Lung (tissue), 12 donors: ENCODE measurements around the gene F8A2. TPM values are rescaled to one million over a fixed set of nuclear protein-coding genes. Genes with fewer than 3 reads are reported as not detected.
"Not testable (repeated sequence)": the region's sequence is repeated elsewhere in the genome, so short reads cannot be mapped to it uniquely, and the experiment has no call there.

ENCODE experiments used
- ATAC-seq: fragments of 200-7000 bp; cut with Tn5 transposase; one replicate; pipeline ENCODE4 v1.9.1; 2020; ENCODE audit warnings: moderate number of reproducible peaks; ENCODE audit not compliant: insufficient read depth, low FRiP score
- DNase-seq, 3 donors: peaks; one replicate each; pipeline ENCODE4 v3.0.0-alpha.2; 2013 to 2017
- H3K27ac ChIP-seq, 2 donors: one replicate each; pipeline ENCODE4 v1.5.1; 2013; ENCODE audit warnings: mild to moderate bottlenecking in 2 of 2, moderate library complexity in 2 of 2, control low read depth in 1 of 2, inconsistent platforms in 1 of 2, low read depth in 1 of 2, low read length in 1 of 2
- H3K27me3 ChIP-seq, 3 donors: one replicate each; pipeline ENCODE4 v1.5.1; 2013; ENCODE audit warnings: low read length in 2 of 3; ENCODE audit not compliant: control insufficient read depth in 3 of 3, insufficient read depth in 3 of 3
- H3K36me3 ChIP-seq, 4 donors: one replicate each; pipeline ENCODE4 v1.5.1; 2013; ENCODE audit warnings: low read length in 4 of 4, mild to moderate bottlenecking in 1 of 4, moderate library complexity in 1 of 4; ENCODE audit not compliant: control insufficient read depth in 4 of 4, insufficient read depth in 4 of 4
- H3K4me1 ChIP-seq, 5 donors: one replicate each; pipeline ENCODE4 v1.5.1; 2013; ENCODE audit warnings: low read length in 5 of 5, mild to moderate bottlenecking in 2 of 5, moderate library complexity in 1 of 5; ENCODE audit not compliant: control insufficient read depth in 5 of 5, insufficient read depth in 5 of 5
- H3K4me3 ChIP-seq: one replicate; pipeline ENCODE4 v1.5.1; 2013; ENCODE audit warnings: mild to moderate bottlenecking, control low read depth, moderate library complexity
- H3K9ac ChIP-seq, 2 donors: one replicate each; pipeline ENCODE4 v1.5.1; 2013; ENCODE audit warnings: low read length in 2 of 2, control low read depth in 1 of 2; ENCODE audit not compliant: insufficient read depth in 1 of 2
- H3K9me3 ChIP-seq, 4 donors: one replicate each; pipeline ENCODE4 v1.5.1; 2013; ENCODE audit warnings: low read length in 3 of 4, mild to moderate bottlenecking in 1 of 4, moderate library complexity in 1 of 4; ENCODE audit not compliant: control insufficient read depth in 4 of 4, insufficient read depth in 3 of 4
- CTCF ChIP-seq: IDR thresholded peaks from 2 replicates; pipeline ENCODE4 v1.5.1; 2012; ENCODE audit warnings: mild to moderate bottlenecking; ENCODE audit errors: control extremely low read depth, extremely low read depth
- WGBS, 2 donors: extraction: QIAGEN DNeasy Blood & Tissue Kit; methylation state at CpG; one replicate each; pipeline ENCODE4 v1.1.7; 2013; 5-methylcytosine and 5-hydroxymethylcytosine counted together
- polyA plus RNA-seq, 2 donors: library from polyadenylated mRNA; stranded (reverse); fragments of 200-250 nt; gene quantifications; one replicate each; pipeline ENCODE4 v1.2.1, GENCODE V29; 2013
- total RNA-seq, 2 donors: library from RNA; depleted of rRNA in 1 of 2; stranded (reverse); fragments of >200 nt in 1 of 2; gene quantifications; one replicate each; pipeline ENCODE4 v1.2.1, GENCODE V29; 2014 to 2021
- donor health status: control.
- donor health status: control.
- donor health status: Bipolar disorder and iron deficiency.
- donor health status: healthy.
- donor health status: DM: yes; HTN: yes; CAD: no.

Gene F8A2
- total and polyA plus RNA-seq, 4 donors, result not detected

- not testable (repeated sequence) for H3K9ac ChIP-seq, H3K27me3 ChIP-seq, H3K4me3 ChIP-seq, DNase-seq, H3K27ac ChIP-seq, H3K36me3 ChIP-seq, ATAC-seq, H3K9me3 ChIP-seq, H3K4me1 ChIP-seq
- WGBS, 2 donors, result no CpG with 5 or more reads among the region's 7 CpGs
These were observed 18.2 kb upstream of the F8A2 start for GRCh38 chrX:155363712-155364111.

GRCh38 chrX:155373777-155374458 is 8.0 kb upstream of the F8A2 start:
- no CpG with 5 or more reads among the region's 9 CpGs for WGBS, 2 donors
- H3K27ac ChIP-seq, DNase-seq, ATAC-seq, H3K9ac ChIP-seq, H3K36me3 ChIP-seq, H3K27me3 ChIP-seq, H3K4me3 ChIP-seq, H3K4me1 ChIP-seq, H3K9me3 ChIP-seq: not testable (repeated sequence)

- H3K4me3 ChIP-seq, ATAC-seq, H3K4me1 ChIP-seq, H3K36me3 ChIP-seq, DNase-seq, H3K27me3 ChIP-seq, H3K9me3 ChIP-seq, H3K9ac ChIP-seq, H3K27ac ChIP-seq: not testable (repeated sequence)
- WGBS, 2 donors, result no CpG with 5 or more reads among the region's 7 CpGs
These were observed 2.1 kb upstream of the F8A2 start for GRCh38 chrX:155379802-155380201.

GRCh38 chrX:155382529-155382967 is 653 bp downstream of the F8A2 start:
- not testable (repeated sequence) for H3K9me3 ChIP-seq, DNase-seq, H3K27me3 ChIP-seq, H3K4me1 ChIP-seq, H3K4me3 ChIP-seq, H3K36me3 ChIP-seq, H3K9ac ChIP-seq, H3K27ac ChIP-seq
- no CpG with 5 or more reads among the region's 64 CpGs for WGBS, 2 donors
- ATAC-seq, result peak; percentile 49

GRCh38 chrX:155389634-155390033 is 7.7 kb downstream of the F8A2 start:
- ATAC-seq (no peak), DNase-seq (no peak)
- no peaks in the 10 kb centered on the region for H3K4me1 ChIP-seq
- H3K27ac ChIP-seq, result no peak overlapping the region
- peaks cover 0 to 3% (median 1%) of the 10 kb centered on the region in 4 donors for H3K9me3 ChIP-seq
- H3K36me3 ChIP-seq, result no peaks in the 10 kb centered on the region
- H3K4me3 ChIP-seq, result no peak overlapping the region
- no peak overlapping the region for H3K9ac ChIP-seq
- TF ChIP-seq CTCF, result no peak
- H3K27me3 ChIP-seq, result no peaks in the 10 kb centered on the region
- WGBS, 2 donors, result 91 to 99% methylated on average over 6 to 8 of the region's 8 CpGs

- not testable (repeated sequence) for H3K27me3 ChIP-seq, H3K9me3 ChIP-seq, ATAC-seq, DNase-seq, H3K4me3 ChIP-seq, H3K4me1 ChIP-seq, H3K27ac ChIP-seq, H3K9ac ChIP-seq, H3K36me3 ChIP-seq
- 77 to 92% methylated on average over 6 to 7 of the region's 7 CpGs for WGBS, 2 donors
These were observed 12.9 kb downstream of the F8A2 start for GRCh38 chrX:155394747-155395276.
